SK-N-SH (cell line): ENCODE measurements around the gene FBXO42. TPM values are rescaled to one million over a fixed set of nuclear protein-coding genes. Genes with fewer than 3 reads are reported as not detected.

ENCODE experiments used
- CTCF ChIA-PET: fragments of 300-600, 350-600 bp; formaldehyde crosslinking; extraction: SDS; loops from one replicate; lab custom pipeline; 2021; lab: Yijun Ruan, JAX
- POLR2A ChIA-PET: fragments of 350-600 bp; sonication (Branson Sonifier 250); formaldehyde crosslinking; extraction: SDS; loops from one replicate; lab custom pipeline; 2020; ENCODE audit warnings: antibody characterized with exemption, inconsistent platforms; lab: Yijun Ruan, JAX
- DNase-seq: peaks from one replicate; pipeline ENCODE4 v3.0.0; 2012
- H2AFZ ChIP-seq: fragments of 200-600 bp; sonication (generic); 2 replicates; pipeline ENCODE4 v1.8.1; 2016; ENCODE audit warnings: antibody characterized with exemption, mild to moderate bottlenecking, low read depth
- H3F3A ChIP-seq: fragments of 200-600 bp; sonication (generic); replicated peaks from 2 replicates; pipeline ENCODE3; 2016; ENCODE audit warnings: antibody characterized with exemption, mild to moderate bottlenecking; ENCODE audit not compliant: insufficient read depth
- H3K27ac ChIP-seq, 2 experiments: fragments of 200-500 bp in 1 of 2; fragments of 200-600 bp in 1 of 2; sonication (Bioruptor generic) in 1 of 2; sonication (generic), shearing (Covaris generic) in 1 of 2; 2 replicates each; pipeline versions ENCODE4 v1.5.1 to v1.6.1; 2014 to 2016; ENCODE audit warnings: low read depth in 2 of 2, inconsistent platforms in 1 of 2, low read length in 1 of 2, mild to moderate bottlenecking in 1 of 2, mixed read lengths in 1 of 2
- H3K27me3 ChIP-seq: fragments of 200-600 bp; sonication (generic), shearing (Covaris generic); 2 replicates; pipeline ENCODE4 v1.6.1; 2016; ENCODE audit warnings: mixed run types; ENCODE audit not compliant: insufficient read depth
- H3K36me3 ChIP-seq, 2 experiments: fragments of 200-500 bp in 1 of 2; fragments of 200-600 bp in 1 of 2; sonication (Bioruptor generic) in 1 of 2; sonication (generic) in 1 of 2; replicated peaks in 1 of 2; 2 replicates each; pipeline versions ENCODE3 to v1.5.1; 2014 to 2016; ENCODE audit warnings: low read length in 1 of 2, mild to moderate bottlenecking in 1 of 2; ENCODE audit not compliant: insufficient read depth in 2 of 2, control insufficient read depth in 1 of 2
- H3K4me1 ChIP-seq, 2 experiments: fragments of 200-500 bp in 1 of 2; fragments of 200-600 bp in 1 of 2; sonication (Bioruptor generic) in 1 of 2; sonication (generic), shearing (Covaris generic) in 1 of 2; 2 replicates each; pipeline versions ENCODE4 v1.5.1 to v1.6.1; 2014 to 2016; ENCODE audit warnings: low read depth in 1 of 2, low read length in 1 of 2, mixed run types in 1 of 2; ENCODE audit not compliant: insufficient read depth in 2 of 2, control insufficient read depth in 1 of 2
- H3K4me2 ChIP-seq: fragments of 200-600 bp; sonication (generic), shearing (Covaris generic); 2 replicates; pipeline ENCODE4 v1.6.1; 2017; ENCODE audit warnings: mixed run types
- H3K4me3 ChIP-seq, 2 experiments: fragments of 200-500 bp in 1 of 2; fragments of 200-600 bp in 1 of 2; sonication (Bioruptor generic) in 1 of 2; sonication (generic), shearing (Covaris generic) in 1 of 2; 2 replicates each; pipeline versions ENCODE4 v1.5.1 to v1.8.1; 2014 to 2016; ENCODE audit warnings: low read depth in 2 of 2, inconsistent platforms in 1 of 2, low read length in 1 of 2, mild to moderate bottlenecking in 1 of 2, mixed read lengths in 1 of 2, moderate library complexity in 1 of 2
- H3K79me2 ChIP-seq: fragments of 200-600 bp; sonication (generic); 2 replicates; pipeline ENCODE4 v1.8.1; 2017; ENCODE audit warnings: mild to moderate bottlenecking; ENCODE audit not compliant: insufficient read depth
- H3K9ac ChIP-seq: fragments of 200-600 bp; sonication (generic); 2 replicates; pipeline ENCODE4 v1.6.1; 2017; ENCODE audit warnings: mixed run types
- H3K9me2 ChIP-seq: fragments of 200-600 bp; sonication (generic); 2 replicates; pipeline ENCODE4 v1.6.1; 2017; ENCODE audit warnings: mixed run types
- H3K9me3 ChIP-seq: fragments of 200-600 bp; sonication (generic); 2 replicates; pipeline ENCODE4 v1.6.1; 2017; ENCODE audit warnings: mixed run types, mild to moderate bottlenecking, moderate library complexity
- H4K20me1 ChIP-seq: fragments of 200-600 bp; sonication (generic); 2 replicates; pipeline ENCODE4 v1.6.1; 2017; ENCODE audit warnings: mild to moderate bottlenecking, mixed run types; ENCODE audit not compliant: insufficient read depth
- CHD2 ChIP-seq: fragments of 150-350 bp; IDR thresholded peaks from 2 replicates; pipeline ENCODE4 v1.6.1; 2018; ENCODE audit warnings: low read length; ENCODE audit not compliant: partially characterized antibody
- EZH2phosphoT487 ChIP-seq: fragments of 200-600 bp; sonication (generic); IDR thresholded peaks from 2 replicates; pipeline ENCODE4 v1.6.1; 2017; ENCODE audit warnings: low read depth, mixed run types, mild to moderate bottlenecking, antibody characterized with exemption, moderate library complexity, borderline replicate concordance
- FOSL2 ChIP-seq: IDR thresholded peaks from 2 replicates; pipeline ENCODE4 v1.4.0; 2012; ENCODE audit warnings: low read depth, mild to moderate bottlenecking, moderate library complexity, borderline replicate concordance
- FOXM1 ChIP-seq: IDR thresholded peaks from 2 replicates; pipeline ENCODE4 v1.4.0; 2012; ENCODE audit warnings: low read depth, mild to moderate bottlenecking
- GABPA ChIP-seq: IDR thresholded peaks from 2 replicates; pipeline ENCODE4 v1.4.0; 2012; ENCODE audit warnings: low read depth, mild to moderate bottlenecking
- GATA2 ChIP-seq: sonication (generic); formaldehyde crosslinking; IDR thresholded peaks from 2 replicates; pipeline ENCODE4 v1.5.0; 2020; ENCODE audit warnings: mild to moderate bottlenecking, missing genetic modification reagents
- JUND ChIP-seq: IDR thresholded peaks from 2 replicates; pipeline ENCODE4 v1.4.0; 2012
- MXI1 ChIP-seq: IDR thresholded peaks from 2 replicates; pipeline ENCODE4 v1.6.1; 2012; ENCODE audit warnings: mild to moderate bottlenecking, low read depth, low read length, improper control_type of control experiment
- NRF1 ChIP-seq: IDR thresholded peaks from 2 replicates; pipeline ENCODE4 v1.6.1; 2012; ENCODE audit warnings: low read depth, mild to moderate bottlenecking, low read length
- RAD21 ChIP-seq: IDR thresholded peaks from 2 replicates; pipeline ENCODE4 v1.6.1; 2012; ENCODE audit warnings: mild to moderate bottlenecking, low read length
- RXRA ChIP-seq: IDR thresholded peaks from 2 replicates; pipeline ENCODE4 v1.4.0; 2012; ENCODE audit warnings: low read depth, mild to moderate bottlenecking, borderline replicate concordance
- SIN3A ChIP-seq: IDR thresholded peaks from 2 replicates; pipeline ENCODE4 v1.6.1; 2012; ENCODE audit warnings: low read depth, mild to moderate bottlenecking, low read length, moderate library complexity, borderline replicate concordance
- SMC3 ChIP-seq: IDR thresholded peaks from 2 replicates; pipeline ENCODE4 v1.6.1; 2012; ENCODE audit warnings: low read depth, low read length, improper control_type of control experiment
- TAF1 ChIP-seq: IDR thresholded peaks from 2 replicates; pipeline ENCODE4 v1.6.1; 2012; ENCODE audit warnings: low read depth, mild to moderate bottlenecking, low read length, moderate library complexity, borderline replicate concordance
- TCF12 ChIP-seq: IDR thresholded peaks from 2 replicates; pipeline ENCODE4 v1.4.0; 2012
- WGBS: methylation state at CpG from one replicate; pipeline ENCODE4 v1.1.6; 2017; ENCODE audit warnings: low lambda C conversion rate; 5-methylcytosine and 5-hydroxymethylcytosine counted together
- polyA plus RNA-seq, 3 experiments: library from polyadenylated mRNA; depleted of rRNA; stranded (reverse); fragments of >200 nt; gene quantifications; 2 replicates each; pipeline ENCODE4 v1.2.3, GENCODE V29; 2012
- TF ChIP-seq, protein P1 (sequence below): IDR thresholded peaks from 2 replicates; pipeline ENCODE4 v1.6.1; 2012; ENCODE audit warnings: mild to moderate bottlenecking, low read depth, low read length, moderate library complexity
- TF ChIP-seq, protein P2 (sequence below): IDR thresholded peaks from 2 replicates; pipeline ENCODE4 v1.4.0; 2012; ENCODE audit warnings: low read depth, borderline replicate concordance
- TF ChIP-seq, protein P3 (sequence below): IDR thresholded peaks from 2 replicates; pipeline ENCODE4 v1.4.0; 2012; ENCODE audit warnings: low read depth, borderline replicate concordance
- TF ChIP-seq, protein P4 (sequence below): fragments of 150-350 bp; IDR thresholded peaks from 2 replicates; pipeline ENCODE4 v1.6.1; 2016; ENCODE audit warnings: mild to moderate bottlenecking, low read depth, low read length
- TF ChIP-seq, protein P5 (sequence below): fragments of 150-350 bp; IDR thresholded peaks from 2 replicates; pipeline ENCODE4 v1.6.1; 2017; ENCODE audit warnings: antibody characterized with exemption, low read length, low read depth, borderline replicate concordance

FBXO42 gene
- polyA plus RNA-seq, 1 of the 3 experiments (the other 2 are of a cell fraction) = 8.6 TPM

DNA sequence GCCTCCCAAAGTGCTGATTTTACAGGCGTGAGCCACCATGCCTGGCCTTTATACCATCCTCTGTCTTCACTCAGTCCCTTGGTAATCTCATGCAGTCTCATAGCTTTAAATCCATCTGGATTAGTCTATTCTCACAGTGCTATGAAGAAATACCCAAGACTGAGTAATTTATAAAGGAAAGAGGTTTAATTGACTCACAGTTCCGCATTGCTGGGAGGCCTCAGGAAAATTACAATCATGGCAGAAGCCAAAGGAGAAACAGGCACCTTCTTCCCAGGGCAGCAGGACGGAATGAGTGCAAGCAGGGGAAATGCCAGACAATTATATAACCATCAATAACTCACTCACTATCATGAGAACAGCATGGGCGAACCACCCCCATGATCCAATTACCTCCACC, 66.2 kb downstream of the FBXO42 start:
- H4K20me1 ChIP-seq = 0 out of 2 replicates have a peak, but pooled peaks cover 11% of the 10 kb centered on the region

DNA sequence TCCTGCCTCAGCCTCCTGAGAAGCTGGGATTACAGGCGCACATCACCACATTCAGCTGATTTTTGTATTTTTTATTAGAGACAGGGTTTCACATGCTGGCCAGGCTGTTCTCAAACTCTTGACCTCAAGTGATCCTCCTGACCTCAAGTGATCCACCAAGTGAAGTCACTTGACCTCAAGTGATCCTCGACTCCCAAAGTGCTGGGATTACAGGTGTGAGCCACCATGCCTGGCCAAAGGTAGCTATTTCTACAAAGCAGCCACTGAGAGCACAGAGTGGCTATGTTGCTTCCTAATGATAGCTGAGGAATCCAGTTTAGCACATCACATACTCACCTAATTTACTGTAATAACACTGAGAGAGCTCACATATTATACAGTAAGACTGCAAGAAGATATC, 70.5 kb downstream of the FBXO42 start:
- WGBS = 100% methylated on average over 2 of the region's 2 CpGs
- Histone ChIP-seq H3K4me2 (no peak overlapping the region), H3K9me3 (no peaks in the 10 kb centered on the region), H3K9ac (no peak overlapping the region), H3K27me3 (no peaks in the 10 kb centered on the region), H2AFZ (no peak overlapping the region), H3K4me3 (no peak overlapping the region), H3K27ac (no peak overlapping the region), H3K36me3 (peaks cover 0 to 5% of the 10 kb centered on the region in 2 experiments), H3K79me2 (peaks cover 12% of the 10 kb centered on the region), H3K9me2 (no peaks in the 10 kb centered on the region), H3K4me1 (no peaks in the 10 kb centered on the region), H4K20me1 (no peaks in the 10 kb centered on the region), H3F3A (no peaks in the 10 kb centered on the region)
- ChIA-PET POLR2A (no interaction called here), CTCF (interaction anchor here (1.0 kb wide), 1 partner anchor 17 kb away, joined by 3 read pairs; no protein-coding TSS in a partner anchor)
- DNase-seq = no peak
- TF ChIP-seq FOSL2 (no peak), GATA2 (CRISPR knock-in tag) (no peak), RXRA (no peak), TCF12 (no peak), RAD21 (no peak), SMC3 (no peak), NRF1 (no peak), SIN3A (no peak), GABPA (no peak)
- TF ChIP-seq, protein P1, sequence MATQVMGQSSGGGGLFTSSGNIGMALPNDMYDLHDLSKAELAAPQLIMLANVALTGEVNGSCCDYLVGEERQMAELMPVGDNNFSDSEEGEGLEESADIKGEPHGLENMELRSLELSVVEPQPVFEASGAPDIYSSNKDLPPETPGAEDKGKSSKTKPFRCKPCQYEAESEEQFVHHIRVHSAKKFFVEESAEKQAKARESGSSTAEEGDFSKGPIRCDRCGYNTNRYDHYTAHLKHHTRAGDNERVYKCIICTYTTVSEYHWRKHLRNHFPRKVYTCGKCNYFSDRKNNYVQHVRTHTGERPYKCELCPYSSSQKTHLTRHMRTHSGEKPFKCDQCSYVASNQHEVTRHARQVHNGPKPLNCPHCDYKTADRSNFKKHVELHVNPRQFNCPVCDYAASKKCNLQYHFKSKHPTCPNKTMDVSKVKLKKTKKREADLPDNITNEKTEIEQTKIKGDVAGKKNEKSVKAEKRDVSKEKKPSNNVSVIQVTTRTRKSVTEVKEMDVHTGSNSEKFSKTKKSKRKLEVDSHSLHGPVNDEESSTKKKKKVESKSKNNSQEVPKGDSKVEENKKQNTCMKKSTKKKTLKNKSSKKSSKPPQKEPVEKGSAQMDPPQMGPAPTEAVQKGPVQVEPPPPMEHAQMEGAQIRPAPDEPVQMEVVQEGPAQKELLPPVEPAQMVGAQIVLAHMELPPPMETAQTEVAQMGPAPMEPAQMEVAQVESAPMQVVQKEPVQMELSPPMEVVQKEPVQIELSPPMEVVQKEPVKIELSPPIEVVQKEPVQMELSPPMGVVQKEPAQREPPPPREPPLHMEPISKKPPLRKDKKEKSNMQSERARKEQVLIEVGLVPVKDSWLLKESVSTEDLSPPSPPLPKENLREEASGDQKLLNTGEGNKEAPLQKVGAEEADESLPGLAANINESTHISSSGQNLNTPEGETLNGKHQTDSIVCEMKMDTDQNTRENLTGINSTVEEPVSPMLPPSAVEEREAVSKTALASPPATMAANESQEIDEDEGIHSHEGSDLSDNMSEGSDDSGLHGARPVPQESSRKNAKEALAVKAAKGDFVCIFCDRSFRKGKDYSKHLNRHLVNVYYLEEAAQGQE = no peak
- TF ChIP-seq, protein P2, sequence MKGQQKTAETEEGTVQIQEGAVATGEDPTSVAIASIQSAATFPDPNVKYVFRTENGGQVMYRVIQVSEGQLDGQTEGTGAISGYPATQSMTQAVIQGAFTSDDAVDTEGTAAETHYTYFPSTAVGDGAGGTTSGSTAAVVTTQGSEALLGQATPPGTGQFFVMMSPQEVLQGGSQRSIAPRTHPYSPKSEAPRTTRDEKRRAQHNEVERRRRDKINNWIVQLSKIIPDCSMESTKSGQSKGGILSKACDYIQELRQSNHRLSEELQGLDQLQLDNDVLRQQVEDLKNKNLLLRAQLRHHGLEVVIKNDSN = no peak
- TF ChIP-seq, protein P3, sequence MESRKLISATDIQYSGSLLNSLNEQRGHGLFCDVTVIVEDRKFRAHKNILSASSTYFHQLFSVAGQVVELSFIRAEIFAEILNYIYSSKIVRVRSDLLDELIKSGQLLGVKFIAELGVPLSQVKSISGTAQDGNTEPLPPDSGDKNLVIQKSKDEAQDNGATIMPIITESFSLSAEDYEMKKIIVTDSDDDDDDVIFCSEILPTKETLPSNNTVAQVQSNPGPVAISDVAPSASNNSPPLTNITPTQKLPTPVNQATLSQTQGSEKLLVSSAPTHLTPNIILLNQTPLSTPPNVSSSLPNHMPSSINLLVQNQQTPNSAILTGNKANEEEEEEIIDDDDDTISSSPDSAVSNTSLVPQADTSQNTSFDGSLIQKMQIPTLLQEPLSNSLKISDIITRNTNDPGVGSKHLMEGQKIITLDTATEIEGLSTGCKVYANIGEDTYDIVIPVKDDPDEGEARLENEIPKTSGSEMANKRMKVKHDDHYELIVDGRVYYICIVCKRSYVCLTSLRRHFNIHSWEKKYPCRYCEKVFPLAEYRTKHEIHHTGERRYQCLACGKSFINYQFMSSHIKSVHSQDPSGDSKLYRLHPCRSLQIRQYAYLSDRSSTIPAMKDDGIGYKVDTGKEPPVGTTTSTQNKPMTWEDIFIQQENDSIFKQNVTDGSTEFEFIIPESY = no peak

More for the DNA sequence above, 66.2 kb downstream of the FBXO42 start:
- Histone ChIP-seq H3K27me3 (no peaks in the 10 kb centered on the region), H3K27ac (no peak overlapping the region), H2AFZ (no peak overlapping the region), H3F3A (no peaks in the 10 kb centered on the region), H3K36me3 (peaks cover 2 to 18% of the 10 kb centered on the region in 2 experiments), H3K9me3 (no peaks in the 10 kb centered on the region), H3K9ac (no peak overlapping the region), H3K4me2 (no peak overlapping the region), H3K79me2 (peaks cover 12% of the 10 kb centered on the region), H3K4me3 (no peak overlapping the region), H3K9me2 (no peaks in the 10 kb centered on the region), H3K4me1 (no peaks in the 10 kb centered on the region)
- ChIA-PET CTCF (no interaction called here), POLR2A (no interaction called here)
- DNase-seq = no peak
- TF ChIP-seq SMC3 (no peak), NRF1 (no peak), JUND (no peak), MXI1 (no peak), EZH2phosphoT487 (no peak), FOXM1 (no peak), TAF1 (no peak), CHD2 (no peak), TCF12 (no peak), RAD21 (no peak)
- TF ChIP-seq, protein P4, sequence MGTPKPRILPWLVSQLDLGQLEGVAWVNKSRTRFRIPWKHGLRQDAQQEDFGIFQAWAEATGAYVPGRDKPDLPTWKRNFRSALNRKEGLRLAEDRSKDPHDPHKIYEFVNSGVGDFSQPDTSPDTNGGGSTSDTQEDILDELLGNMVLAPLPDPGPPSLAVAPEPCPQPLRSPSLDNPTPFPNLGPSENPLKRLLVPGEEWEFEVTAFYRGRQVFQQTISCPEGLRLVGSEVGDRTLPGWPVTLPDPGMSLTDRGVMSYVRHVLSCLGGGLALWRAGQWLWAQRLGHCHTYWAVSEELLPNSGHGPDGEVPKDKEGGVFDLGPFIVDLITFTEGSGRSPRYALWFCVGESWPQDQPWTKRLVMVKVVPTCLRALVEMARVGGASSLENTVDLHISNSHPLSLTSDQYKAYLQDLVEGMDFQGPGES = no peak
- TF ChIP-seq, protein P5, sequence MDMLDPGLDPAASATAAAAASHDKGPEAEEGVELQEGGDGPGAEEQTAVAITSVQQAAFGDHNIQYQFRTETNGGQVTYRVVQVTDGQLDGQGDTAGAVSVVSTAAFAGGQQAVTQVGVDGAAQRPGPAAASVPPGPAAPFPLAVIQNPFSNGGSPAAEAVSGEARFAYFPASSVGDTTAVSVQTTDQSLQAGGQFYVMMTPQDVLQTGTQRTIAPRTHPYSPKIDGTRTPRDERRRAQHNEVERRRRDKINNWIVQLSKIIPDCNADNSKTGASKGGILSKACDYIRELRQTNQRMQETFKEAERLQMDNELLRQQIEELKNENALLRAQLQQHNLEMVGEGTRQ = no peak
- 96% methylated on average over 3 of the region's 4 CpGs for WGBS
